ENCODE measurements around the gene MSI2. TPM values are rescaled to one million over a fixed set of nuclear protein-coding genes. Genes with fewer than 3 reads are reported as not detected.

Gene MSI2
- polyA plus RNA-seq, 3 donors: 82.8 to 94.6 (median 84.0) TPM

GRCh38 chr17:57714665-57715180 is 458.4 kb downstream of the MSI2 start:
- DNase-seq (ENCODE audit: low read depth in 3 of 3, low spot score in 2 of 3): no peak

DNA sequence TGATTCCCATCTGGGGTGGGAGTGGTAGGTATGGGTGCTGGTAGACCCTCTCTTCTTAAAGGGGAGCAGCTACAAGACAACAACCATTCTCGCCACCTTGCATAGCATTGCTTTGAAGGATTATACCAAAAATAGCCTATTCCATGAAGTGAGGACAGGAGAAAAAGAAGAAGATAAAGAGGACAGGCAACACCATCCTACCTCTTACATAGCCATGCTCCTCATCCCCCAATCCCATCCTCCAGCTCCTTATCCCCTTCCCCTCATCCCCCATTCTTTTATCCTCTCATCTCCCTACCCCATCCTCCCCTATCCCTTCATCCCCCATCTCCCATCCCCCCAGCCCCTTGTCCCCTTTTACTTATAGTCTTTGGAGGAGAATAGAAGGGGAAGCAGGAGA is 459.7 kb downstream of the MSI2 start:
- no peak for DNase-seq (ENCODE audit: low read depth in 3 of 3, low spot score in 2 of 3)

DNA sequence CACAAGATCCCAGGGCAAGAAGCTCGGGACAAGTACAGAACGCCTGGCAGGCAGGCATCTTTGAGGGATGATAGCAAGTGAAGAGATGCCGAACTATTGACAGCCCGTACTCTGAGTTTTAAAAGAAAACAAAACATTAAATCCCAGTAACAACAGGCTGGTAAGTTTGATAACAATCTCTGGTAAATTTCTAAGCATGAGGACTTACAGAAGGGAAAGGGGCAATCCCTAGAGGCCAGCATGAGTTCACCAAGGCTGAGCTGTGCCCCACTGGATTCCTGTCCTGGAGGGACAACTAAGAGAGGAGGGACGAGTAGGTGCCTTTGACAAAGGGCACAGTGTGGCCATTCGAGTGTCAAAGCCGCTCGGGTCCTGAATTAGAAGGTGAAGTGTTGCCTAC is 462.6 kb downstream of the MSI2 start:
- DNase-seq (ENCODE audit: low read depth in 3 of 3, low spot score in 2 of 3): no peak

DNA sequence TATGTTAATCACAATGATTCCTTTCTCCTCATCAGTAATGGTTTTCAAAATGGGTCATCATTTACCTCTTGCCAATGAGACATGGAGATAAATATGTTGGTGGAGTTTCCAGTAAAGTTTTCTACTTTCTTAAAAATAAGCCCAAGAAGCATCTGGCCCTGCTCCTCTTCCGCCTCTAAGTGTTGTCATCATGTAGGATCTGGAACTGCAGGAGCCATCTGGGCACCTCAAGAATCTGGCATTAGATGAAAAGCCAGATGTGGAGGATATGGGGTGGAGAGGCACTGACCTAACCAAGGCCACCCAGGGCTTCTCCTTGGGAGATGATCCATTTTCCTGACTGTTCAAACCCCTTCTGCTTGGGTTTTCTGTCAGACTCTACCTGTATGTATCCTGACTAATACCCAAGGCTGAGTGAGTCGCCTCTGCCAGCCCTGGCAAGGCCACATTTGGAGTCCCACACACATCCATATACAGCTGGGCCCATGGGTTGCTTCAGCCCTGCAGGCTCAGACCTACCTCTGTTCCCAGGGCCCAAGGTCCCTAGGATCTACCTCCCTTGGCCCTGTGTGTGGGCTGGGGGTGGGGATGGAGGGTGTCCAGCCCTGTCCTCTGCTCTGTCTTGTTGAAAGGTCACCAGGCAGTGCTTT is 464.2 kb downstream of the MSI2 start:
- DNase-seq (ENCODE audit: low read depth in 3 of 3, low spot score in 2 of 3): no peak

DNA sequence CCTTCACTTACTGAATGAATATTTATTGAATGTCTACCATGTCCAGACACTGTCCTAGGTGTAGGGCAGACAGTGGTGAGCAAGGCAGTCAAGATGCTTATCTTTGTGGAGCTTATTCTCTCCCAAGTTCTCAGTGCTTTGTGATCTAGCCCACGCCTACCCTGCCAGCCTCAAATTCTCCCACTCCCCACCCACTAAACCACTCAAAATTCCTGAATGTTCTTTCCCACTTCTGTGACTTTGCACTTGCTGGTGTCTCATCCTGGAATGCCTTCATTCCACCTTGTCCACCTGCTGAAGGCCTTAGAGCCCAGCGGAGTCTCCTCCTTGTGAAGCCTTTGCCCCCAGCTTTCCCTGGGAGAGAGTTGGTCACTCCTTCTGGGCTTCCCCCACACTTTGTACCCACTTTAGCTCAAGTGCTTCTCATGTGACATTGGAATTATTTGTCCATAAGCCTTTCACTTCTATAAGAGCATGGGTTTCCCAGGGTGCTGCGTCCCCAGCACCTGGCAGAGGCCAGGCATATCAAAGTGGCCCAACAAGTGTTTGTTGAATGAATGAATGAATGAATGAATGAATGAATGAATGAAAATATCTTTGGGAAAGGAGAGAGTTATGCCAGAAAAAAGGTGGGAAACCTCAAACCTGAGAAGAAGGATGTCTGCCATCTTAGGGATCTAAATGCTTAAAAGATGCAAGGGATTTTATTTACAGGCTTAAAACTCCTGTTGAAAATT is 465.8 kb downstream of the MSI2 start:
- DNase-seq (ENCODE audit: low read depth in 3 of 3, low spot score in 2 of 3): no peak

- DNase-seq (ENCODE audit: low read depth in 3 of 3, low spot score in 2 of 3): no peak
Observed at GRCh38 chr17:57722704-57723043, 466.4 kb downstream of the MSI2 start.

DNA sequence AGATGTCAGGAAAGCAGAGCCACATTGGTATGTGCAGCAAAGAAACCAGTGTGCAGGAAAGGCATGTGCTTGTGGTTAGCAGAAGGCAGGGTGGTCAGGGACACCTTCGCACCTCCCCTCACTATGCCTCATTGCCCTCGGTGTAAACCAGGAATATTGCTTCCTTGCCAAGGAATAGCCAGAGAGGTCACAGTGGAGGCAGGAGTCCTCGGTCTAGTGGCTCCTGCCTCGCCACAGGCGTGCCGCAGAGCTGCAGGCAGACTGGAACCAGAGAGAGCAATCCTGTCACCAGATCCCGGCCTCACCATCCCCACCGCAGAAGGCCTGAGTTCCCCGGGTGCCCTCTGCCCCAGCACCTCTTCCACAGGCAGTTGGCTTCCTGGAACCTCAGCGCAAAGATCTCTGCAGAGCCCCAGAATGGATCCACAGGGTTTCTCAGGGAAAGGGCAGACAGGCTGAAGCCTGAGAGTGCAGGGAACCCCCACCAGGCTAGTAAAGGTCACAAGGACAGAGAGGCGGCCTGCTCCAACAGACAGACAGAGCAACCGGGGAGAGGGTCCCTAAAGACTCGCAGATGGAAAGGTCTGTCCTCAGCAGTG is 467.2 kb downstream of the MSI2 start:
- no peak for DNase-seq (ENCODE audit: low read depth in 3 of 3, low spot score in 2 of 3)

GRCh38 chr17:57724026-57724728 is 467.9 kb downstream of the MSI2 start:
- DNase-seq (ENCODE audit: low read depth in 3 of 3, low spot score in 2 of 3): no peak

- DNase-seq (ENCODE audit: low read depth in 3 of 3, low spot score in 2 of 3): no peak
Observed at GRCh38 chr17:57724729-57725125, 468.4 kb downstream of the MSI2 start.

GRCh38 chr17:57726213-57726790 is 470.0 kb downstream of the MSI2 start:
- no peak for DNase-seq (ENCODE audit: low read depth in 3 of 3, low spot score in 2 of 3)

DNA sequence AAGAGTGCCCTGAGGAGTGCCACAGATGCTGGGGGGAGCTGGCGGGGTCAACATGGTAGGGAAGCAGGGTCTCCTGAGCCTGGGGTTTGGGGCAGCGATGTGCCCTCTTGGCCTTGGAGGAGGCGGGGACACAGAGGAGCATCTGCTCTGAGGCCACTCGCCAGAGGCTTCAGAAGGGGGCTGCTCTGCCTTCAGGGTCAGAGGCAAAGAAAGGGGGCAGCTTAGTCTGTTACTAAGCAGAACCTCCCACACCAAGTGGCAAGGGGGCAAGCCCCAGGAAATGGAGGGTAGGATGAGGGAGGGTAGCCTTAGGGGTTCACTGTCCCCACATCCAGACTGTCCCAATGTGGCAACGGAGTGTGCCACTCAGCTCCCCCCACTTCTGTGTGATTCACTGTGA is 470.5 kb downstream of the MSI2 start:
- DNase-seq (ENCODE audit: low read depth in 3 of 3, low spot score in 2 of 3): no peak

DNA sequence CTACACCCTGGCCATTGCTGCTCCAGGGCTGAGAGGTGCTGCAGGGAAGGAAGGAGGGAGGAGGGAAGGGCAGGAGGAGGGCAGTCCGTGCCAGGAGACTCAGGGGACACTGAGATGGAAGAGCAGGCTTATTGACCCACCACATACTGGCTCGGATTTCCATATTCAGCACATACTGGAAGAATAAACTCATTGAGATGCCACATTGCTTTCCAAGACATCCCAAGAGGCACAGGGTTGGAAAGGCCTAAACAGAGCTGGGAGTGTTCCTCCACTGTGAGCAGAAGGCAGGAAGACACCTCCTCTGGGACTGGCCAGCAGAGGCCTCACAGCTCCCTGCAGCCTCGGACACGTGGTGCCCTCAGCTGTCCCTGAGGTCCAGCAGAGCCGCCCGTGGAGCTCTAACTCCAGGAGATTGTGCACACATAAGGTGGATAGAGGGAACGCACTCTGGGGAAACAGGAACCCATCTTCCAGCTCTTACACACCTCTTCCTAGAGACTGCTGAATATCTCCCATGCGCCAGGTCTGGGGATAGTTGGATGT is 471.4 kb downstream of the MSI2 start:
- DNase-seq (ENCODE audit: low read depth in 3 of 3, low spot score in 2 of 3): no peak

- DNase-seq (ENCODE audit: low read depth in 3 of 3, low spot score in 2 of 3): no peak
Observed at GRCh38 chr17:57730026-57730701, 473.8 kb downstream of the MSI2 start.

DNA sequence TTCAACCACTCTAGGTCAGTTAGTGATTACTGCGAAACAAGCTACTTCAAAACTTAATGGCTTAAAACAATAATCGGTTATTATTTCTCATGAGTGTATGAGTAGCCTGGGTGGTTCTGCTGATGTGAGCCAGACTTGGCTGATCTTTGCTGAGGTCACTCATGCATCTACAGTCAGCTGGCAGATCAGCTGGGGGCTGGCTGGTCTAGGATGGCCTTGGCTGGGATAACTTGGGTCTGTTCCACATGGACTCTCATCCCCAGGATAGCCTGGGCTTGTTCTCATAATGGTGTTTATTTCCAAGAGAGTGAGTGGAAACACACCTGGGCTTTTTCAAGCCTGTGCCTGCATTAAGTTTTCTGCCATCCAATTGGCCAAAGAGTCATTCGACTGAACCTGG is 475.7 kb downstream of the MSI2 start:
- no peak for DNase-seq (ENCODE audit: low read depth in 3 of 3, low spot score in 2 of 3)

DNA sequence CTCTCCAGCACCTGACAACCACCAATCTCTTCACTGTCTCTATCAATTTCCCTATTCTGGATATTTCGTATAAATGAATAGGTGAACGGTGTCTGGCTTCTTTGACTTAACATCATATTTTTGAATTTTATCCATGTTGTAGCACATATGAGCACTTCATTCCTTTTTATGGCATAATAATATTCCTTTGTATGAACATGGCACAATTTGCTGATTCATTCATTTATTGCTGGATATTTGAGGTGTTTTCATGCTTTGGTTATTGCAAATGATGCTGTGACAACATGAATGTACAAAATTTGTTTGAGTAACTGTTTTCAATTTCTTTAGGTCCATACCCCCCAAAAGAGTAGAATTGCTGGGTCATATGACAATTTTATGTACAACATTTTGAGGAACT is 476.8 kb downstream of the MSI2 start:
- no peak for DNase-seq (ENCODE audit: low read depth in 3 of 3, low spot score in 2 of 3)

Other genes starting within 250 kb of the MSI2 start
- 10 to 100 TPM; 37.4 to 38.9 (median 38.4) TPM for gene AKAP1, start 171.3 kb upstream of the MSI2 start, polyA plus RNA-seq (ENCODE audit: insufficient read length in 3 of 3)